Cortex of kidney (tissue), 1 donor: Measurements from ENCODE around the gene APEH.
A peak's percentile ranks its signal among the peaks of the same experiment; 100 is the strongest.

ENCODE experiments used
- DNase-seq: peaks from one replicate; lab custom pipeline; 2025; lab: John Stamatoyannopoulos, UW

Gene APEH

GRCh38 chr3:49714728-49715550 is 40.8 kb downstream of the APEH start:
- DNase-seq, result no peak

GRCh38 chr3:49715611-49716121 is 41.5 kb downstream of the APEH start:
- DNase-seq, result no peak

GRCh38 chr3:49716169-49716568 is 42.0 kb downstream of the APEH start:
- DNase-seq, result no peak

GRCh38 chr3:49716691-49717210 is 42.6 kb downstream of the APEH start:
- no peak for DNase-seq

- DNase-seq, result no peak
These were observed 43.2 kb downstream of the APEH start for GRCh38 chr3:49717211-49717958.

GRCh38 chr3:49717959-49718857 is 44.1 kb downstream of the APEH start:
- no peak for DNase-seq

- no peak for DNase-seq
These were observed 44.7 kb downstream of the APEH start for GRCh38 chr3:49718858-49719213.

- no peak for DNase-seq
These were observed 45.2 kb downstream of the APEH start, which contains the start of gene AMIGO3 for GRCh38 chr3:49719214-49719884. Gene AMIGO3, minus strand, starts transcription at chr3:49719684. Its CDS starts 219 bp downstream, at chr3:49719465.

- DNase-seq, result no peak
These were observed 46.9 kb downstream of the APEH start for GRCh38 chr3:49720855-49721595.

- no peak for DNase-seq
These were observed 47.4 kb downstream of the APEH start for GRCh38 chr3:49721596-49721895.

- no peak for DNase-seq
These were observed 48.0 kb downstream of the APEH start for GRCh38 chr3:49721896-49722781.

- no peak for DNase-seq
These were observed 48.7 kb downstream of the APEH start for GRCh38 chr3:49722896-49723295.

- no peak for DNase-seq
These were observed 49.1 kb downstream of the APEH start for GRCh38 chr3:49723296-49723627.

- peak; percentile 81 for DNase-seq
These were observed 49.7 kb downstream of the APEH start, which contains the start of gene GMPPB for GRCh38 chr3:49723628-49724551. Gene GMPPB, minus strand, starts transcription at chr3:49723951. Its CDS starts 225 bp downstream, at chr3:49723726.

GRCh38 chr3:49724586-49724985 is 50.4 kb downstream of the APEH start:
- DNase-seq, result no peak

- DNase-seq, result no peak
These were observed 51.9 kb downstream of the APEH start for GRCh38 chr3:49725906-49726681.

- DNase-seq, result no peak
These were observed 53.2 kb downstream of the APEH start for GRCh38 chr3:49727154-49727923.
